Ramos (cell line): Measurements from ENCODE around the gene TAF11L10.
"Not testable (repeated sequence)": the region's sequence is repeated elsewhere in the genome, so short reads cannot be mapped to it uniquely, and the experiment has no call there.

ENCODE experiments used
- in situ Hi-C: fragments of 300-500 bp; cut with MboI; formaldehyde crosslinking; loops from one replicate; pipeline ENCODE4 v1.14.3; 2022; ENCODE audit warnings: low sequenced_read_pairs; ENCODE audit not compliant: unreplicated experiment

The TAF11L10 gene

DNA sequence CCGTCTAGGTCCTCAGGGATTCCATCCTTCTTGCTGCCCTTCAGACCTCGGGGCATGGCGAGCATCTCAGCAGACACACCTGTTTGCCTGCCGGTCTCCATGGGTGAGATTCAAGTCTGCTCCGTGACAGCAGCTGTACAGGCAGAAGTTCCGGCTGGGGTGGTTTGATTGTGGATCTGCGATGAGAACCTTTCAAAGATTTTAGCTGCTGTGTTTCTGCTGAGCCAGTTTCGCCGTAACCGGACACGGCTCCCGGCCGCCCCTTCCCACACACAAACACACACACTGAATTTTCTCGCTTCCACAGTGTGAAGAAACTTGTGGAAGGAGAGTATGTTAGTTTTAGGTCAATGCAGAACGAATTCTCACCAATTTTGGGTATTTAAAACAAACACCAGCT is at the start of gene TAF11L10:
Gene TAF11L10, minus strand, starts transcription at position 101 of the 400 bp plus-strand sequence.
- in situ Hi-C loops = not testable (repeated sequence)

DNA sequence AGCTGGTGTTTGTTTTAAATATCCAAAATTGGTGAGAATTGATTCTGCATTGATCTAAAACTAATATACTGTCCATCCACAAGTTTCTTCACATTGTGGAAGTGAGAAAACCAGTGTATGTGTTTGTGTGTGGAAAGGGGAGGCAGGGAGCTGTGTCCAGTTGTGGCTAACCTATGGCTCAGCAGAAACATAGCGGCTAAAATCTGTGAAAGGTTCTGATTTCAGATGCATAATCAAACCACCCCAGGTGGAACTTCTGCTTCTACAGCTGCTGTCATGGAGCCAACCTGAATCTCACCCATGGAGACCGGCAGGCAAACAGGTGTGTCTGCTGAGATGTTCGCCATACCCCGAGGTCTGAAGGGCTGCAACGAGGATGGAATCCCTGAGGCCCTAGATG is 36.5 kb upstream of the TAF11L10 start, which contains the start of gene TAF11L14:
Gene TAF11L14, plus strand, starts transcription at position 301 of the 400 bp plus-strand sequence.
- in situ Hi-C loops = no loop called here

GRCh38 chr5:17631788-17632187 is 34.2 kb upstream of the TAF11L10 start, which contains the start of gene TAF11L13:
TAF11L13 (plus strand) TSS chr5:17632088.
- in situ Hi-C loops = not testable (repeated sequence)

DNA sequence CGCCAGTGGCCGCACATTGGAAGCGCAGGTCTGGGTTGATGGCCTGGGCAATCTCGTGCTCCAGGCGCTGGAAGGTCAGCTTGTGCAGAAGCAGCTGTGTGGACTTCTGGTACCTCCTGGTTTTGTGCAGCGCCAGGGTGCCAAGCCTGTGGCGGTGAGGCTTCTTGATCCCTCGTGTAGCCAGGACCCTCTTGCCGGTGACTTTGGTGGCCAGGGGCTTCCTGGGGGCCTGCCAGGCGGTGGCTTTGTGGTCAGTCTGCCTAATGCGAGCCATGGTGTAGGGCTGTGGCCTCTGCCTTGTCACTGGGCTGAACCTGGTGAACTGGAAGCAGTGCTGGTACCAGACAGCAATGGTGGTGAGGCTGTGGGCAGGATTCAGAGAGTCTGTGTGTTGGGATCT is 28.1 kb upstream of the TAF11L10 start:
- in situ Hi-C loops = no loop called here

DNA sequence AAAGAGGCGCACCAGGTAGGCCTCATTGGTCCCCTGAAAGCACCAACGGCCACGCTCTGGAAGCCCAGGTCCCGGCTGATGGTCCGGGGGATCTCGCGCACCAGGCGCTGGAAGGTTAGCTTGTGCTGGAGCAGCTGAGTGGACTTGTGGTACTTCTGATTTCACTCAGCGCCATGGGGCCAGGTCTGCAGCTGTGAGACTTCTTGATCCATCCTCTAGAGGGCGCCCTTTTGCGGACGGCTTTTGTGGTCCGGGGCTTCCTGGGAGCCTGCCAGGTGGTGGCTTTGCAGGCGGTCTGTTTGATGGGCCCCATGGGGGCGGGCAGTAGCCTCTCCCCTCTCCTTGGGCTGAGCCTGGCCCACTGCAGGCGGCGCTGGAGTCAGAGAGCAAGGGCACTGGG is 23.0 kb upstream of the TAF11L10 start:
- in situ Hi-C loops = no loop called here

GRCh38 chr5:17619354-17619753 is 21.7 kb upstream of the TAF11L10 start:
- in situ Hi-C loops = no loop called here

DNA sequence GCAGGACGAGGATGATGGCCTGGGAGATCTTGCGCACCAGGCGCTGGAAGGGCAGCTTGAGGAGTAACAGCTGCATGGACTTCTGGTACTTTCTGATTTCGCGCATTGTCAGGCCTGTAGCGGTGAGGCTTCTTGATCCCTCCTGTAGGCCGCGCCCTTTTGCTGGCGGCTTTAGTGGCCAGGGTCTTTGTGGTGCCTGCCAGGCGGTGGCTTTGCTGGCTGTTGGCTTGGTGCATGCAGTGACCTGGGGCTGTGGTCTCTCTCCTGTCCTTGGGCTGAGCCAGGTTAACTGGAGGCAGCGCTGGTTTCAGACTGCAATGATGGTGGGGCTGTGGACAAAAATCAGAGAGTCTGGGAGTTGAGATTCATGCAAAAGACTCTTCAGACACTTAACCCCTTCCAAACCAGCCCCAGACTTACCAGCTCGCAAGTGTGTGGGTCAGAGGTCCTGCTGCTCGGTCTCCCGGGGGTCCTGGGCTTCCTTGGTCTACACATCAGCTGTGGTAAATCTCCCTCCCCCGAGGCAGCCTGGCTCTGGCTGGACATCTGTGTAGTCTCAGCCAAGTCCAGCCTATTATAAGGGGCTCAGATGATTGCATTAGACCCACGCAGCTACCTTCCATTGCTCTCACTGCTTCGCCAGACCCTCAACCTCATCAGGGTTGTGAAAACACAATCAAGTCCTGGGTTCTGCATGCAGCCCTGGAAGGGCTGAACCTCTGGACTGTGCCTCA is 17.4 kb upstream of the TAF11L10 start:
- in situ Hi-C loops = no loop called here

DNA sequence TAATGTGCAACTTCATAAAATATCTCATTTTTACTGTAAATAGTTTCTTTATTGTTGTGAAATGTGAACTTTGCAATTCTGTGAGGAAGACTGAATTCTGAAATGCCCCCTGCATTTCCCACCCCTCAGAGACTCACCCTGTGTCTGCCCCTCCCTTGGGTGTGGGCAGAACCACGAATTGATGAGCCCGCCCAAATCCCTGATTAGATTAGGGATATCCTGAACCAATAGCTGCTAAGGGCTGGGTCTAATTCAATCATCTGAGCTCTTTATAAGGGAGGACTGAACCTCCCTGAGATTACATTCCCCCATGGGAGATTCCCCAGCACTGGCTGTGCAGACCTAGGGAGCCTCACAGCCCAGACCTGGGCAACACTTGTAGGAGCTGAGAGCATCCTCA is 12.5 kb upstream of the TAF11L10 start, which contains the start of gene TAF11L12:
Gene TAF11L12, plus strand, starts transcription at position 301 of the 400 bp plus-strand sequence.
- in situ Hi-C loops = not testable (repeated sequence)

- in situ Hi-C loops = not testable (repeated sequence)
These were observed 9.8 kb upstream of the TAF11L10 start for GRCh38 chr5:17607461-17607860.

- in situ Hi-C loops = no loop called here
These were observed 7.3 kb upstream of the TAF11L10 start for GRCh38 chr5:17604951-17605350.

DNA sequence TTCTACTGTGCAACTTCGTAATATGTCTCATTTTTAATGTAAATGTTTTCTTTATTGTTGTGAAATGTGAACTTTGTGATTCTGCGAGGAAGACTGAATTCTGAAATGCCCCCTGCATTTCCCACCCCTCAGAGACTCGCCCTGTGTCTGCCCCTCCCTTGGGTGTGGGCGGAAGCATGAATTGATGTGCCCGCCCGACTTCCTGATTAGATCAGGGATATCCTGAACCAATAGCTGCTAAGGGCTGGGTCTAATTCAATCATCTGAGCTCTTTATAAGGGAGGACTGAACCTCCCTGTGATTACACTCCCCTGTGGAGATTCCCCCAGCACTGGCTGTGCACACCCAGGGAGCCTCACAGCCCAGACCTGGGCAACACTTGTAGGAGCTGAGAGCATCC is 6.3 kb upstream of the TAF11L10 start, which contains the start of gene TAF11L11:
Gene TAF11L11, plus strand, starts transcription at position 304 of the 400 bp plus-strand sequence.
- in situ Hi-C loops = not testable (repeated sequence)

- in situ Hi-C loops = not testable (repeated sequence)
These were observed 3.4 kb downstream of the TAF11L10 start, which contains the start of gene TAF11L9 for GRCh38 chr5:17594255-17594654. TAF11L9 (minus strand) TSS chr5:17594394.

- in situ Hi-C loops = not testable (repeated sequence)
These were observed 6.8 kb downstream of the TAF11L10 start, which contains the start of gene TAF11L8 for GRCh38 chr5:17590860-17591259. TAF11L8 (minus strand) TSS chr5:17590960.

DNA sequence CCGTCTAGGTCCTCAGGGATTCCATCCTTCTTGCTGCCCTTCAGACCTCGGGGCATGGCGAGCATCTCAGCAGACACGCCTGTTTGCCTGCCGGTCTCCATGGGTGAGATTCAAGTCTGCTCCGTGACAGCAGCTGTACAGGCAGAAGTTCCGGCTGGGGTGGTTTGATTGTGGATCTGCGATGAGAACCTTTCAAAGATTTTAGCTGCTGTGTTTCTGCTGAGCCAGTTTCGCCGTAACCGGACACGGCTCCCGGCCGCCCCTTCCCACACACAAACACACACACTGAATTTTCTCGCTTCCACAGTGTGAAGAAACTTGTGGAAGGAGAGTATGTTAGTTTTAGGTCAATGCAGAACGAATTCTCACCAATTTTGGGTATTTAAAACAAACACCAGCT is 12.0 kb downstream of the TAF11L10 start, which contains the start of gene TAF11L7:
Gene TAF11L7, minus strand, starts transcription at position 101 of the 400 bp plus-strand sequence.
- in situ Hi-C loops = not testable (repeated sequence)
